ENCODE results near the gene ESYT3.
"Not testable (repeated sequence)": the region's sequence is repeated elsewhere in the genome, so short reads cannot be mapped to it uniquely, and the experiment has no call there.

The ESYT3 gene

GRCh38 chr3:138416236-138416635 lies 18.2 kb upstream of the ESYT3 start:
- H3K27me3 ChIP-seq (ENCODE audit: control insufficient read depth in 1 of 2, insufficient read depth in 2 of 2, low read length in 2 of 2); H3K4me1 ChIP-seq (ENCODE audit: insufficient read depth, low read length); H3K27ac ChIP-seq (ENCODE audit: low read depth, low read length); H3K9ac ChIP-seq (ENCODE audit: low read length); H3K36me3 ChIP-seq (ENCODE audit: insufficient read depth, low read length); H3K4me3 ChIP-seq (ENCODE audit: low read depth in 1 of 2, low read length in 2 of 2); H3K9me3 ChIP-seq (ENCODE audit: low read length): not testable (repeated sequence)

GRCh38 chr3:138417559-138417982 lies 16.8 kb upstream of the ESYT3 start:
- H3K9ac ChIP-seq (ENCODE audit: low read length) = no peak overlapping the region

GRCh38 chr3:138418601-138419206 lies 15.7 kb upstream of the ESYT3 start:
- H3K9me3 ChIP-seq (ENCODE audit: low read length) = no peaks in the 10 kb centered on the region
- no peak overlapping the region for H3K9ac ChIP-seq (ENCODE audit: low read length)
- no peaks in the 10 kb centered on the region for H3K27me3 ChIP-seq (ENCODE audit: control insufficient read depth in 1 of 2, insufficient read depth in 2 of 2, low read length in 2 of 2)
- no peaks in the 10 kb centered on the region for H3K36me3 ChIP-seq (ENCODE audit: insufficient read depth, low read length)
- peaks cover 8% of the 10 kb centered on the region for H3K4me1 ChIP-seq (ENCODE audit: insufficient read depth, low read length)
- H3K4me3 ChIP-seq (ENCODE audit: low read depth in 1 of 2, low read length in 2 of 2) = no peak overlapping the region
- H3K27ac ChIP-seq (ENCODE audit: low read depth, low read length) = no peak overlapping the region

More at GRCh38 chr3:138417559-138417982, 16.8 kb upstream of the ESYT3 start:
- H3K36me3 ChIP-seq (ENCODE audit: insufficient read depth, low read length) = no peaks in the 10 kb centered on the region
- no peaks in the 10 kb centered on the region for H3K9me3 ChIP-seq (ENCODE audit: low read length)
- H3K4me3 ChIP-seq (ENCODE audit: low read depth in 1 of 2, low read length in 2 of 2) = no peak overlapping the region
- H3K27me3 ChIP-seq (ENCODE audit: control insufficient read depth in 1 of 2, insufficient read depth in 2 of 2, low read length in 2 of 2) = no peaks in the 10 kb centered on the region
- peaks cover 8% of the 10 kb centered on the region for H3K4me1 ChIP-seq (ENCODE audit: insufficient read depth, low read length)
- no peak overlapping the region for H3K27ac ChIP-seq (ENCODE audit: low read depth, low read length)

- H3K36me3 ChIP-seq (ENCODE audit: insufficient read depth, low read length) = no peaks in the 10 kb centered on the region
- H3K4me3 ChIP-seq (ENCODE audit: low read depth in 1 of 2, low read length in 2 of 2) = no peak overlapping the region
Observed at GRCh38 chr3:138423316-138423715, 11.1 kb upstream of the ESYT3 start.

GRCh38 chr3:138424323-138424722 lies 10.1 kb upstream of the ESYT3 start:
- no peaks in the 10 kb centered on the region for H3K27me3 ChIP-seq (ENCODE audit: control insufficient read depth in 1 of 2, insufficient read depth in 2 of 2, low read length in 2 of 2)
- H3K4me3 ChIP-seq (ENCODE audit: low read depth in 1 of 2, low read length in 2 of 2) = no peak overlapping the region
- H3K4me1 ChIP-seq (ENCODE audit: insufficient read depth, low read length) = no peaks in the 10 kb centered on the region
- no peak overlapping the region for H3K27ac ChIP-seq (ENCODE audit: low read depth, low read length)
- no peak overlapping the region for H3K9ac ChIP-seq (ENCODE audit: low read length)
- H3K9me3 ChIP-seq (ENCODE audit: low read length) = no peaks in the 10 kb centered on the region
- H3K36me3 ChIP-seq (ENCODE audit: insufficient read depth, low read length) = no peaks in the 10 kb centered on the region

More at GRCh38 chr3:138423316-138423715, 11.1 kb upstream of the ESYT3 start:
- Histone ChIP-seq H3K9me3 (ENCODE audit: low read length) (no peaks in the 10 kb centered on the region), H3K4me1 (ENCODE audit: insufficient read depth, low read length) (no peaks in the 10 kb centered on the region), H3K27ac (ENCODE audit: low read depth, low read length) (no peak overlapping the region), H3K9ac (ENCODE audit: low read length) (no peak overlapping the region), H3K27me3 (ENCODE audit: control insufficient read depth in 1 of 2, insufficient read depth in 2 of 2, low read length in 2 of 2) (no peaks in the 10 kb centered on the region)

- Histone ChIP-seq H3K4me1 (ENCODE audit: insufficient read depth, low read length) (no peaks in the 10 kb centered on the region), H3K36me3 (ENCODE audit: insufficient read depth, low read length) (no peaks in the 10 kb centered on the region), H3K4me3 (ENCODE audit: low read depth in 1 of 2, low read length in 2 of 2) (no peak overlapping the region), H3K27ac (ENCODE audit: low read depth, low read length) (no peak overlapping the region), H3K9me3 (ENCODE audit: low read length) (no peaks in the 10 kb centered on the region), H3K27me3 (ENCODE audit: control insufficient read depth in 1 of 2, insufficient read depth in 2 of 2, low read length in 2 of 2) (no peaks in the 10 kb centered on the region), H3K9ac (ENCODE audit: low read length) (no peak overlapping the region)
Observed at GRCh38 chr3:138426211-138426610, 8.2 kb upstream of the ESYT3 start.

- not testable (repeated sequence) for H3K36me3 ChIP-seq (ENCODE audit: insufficient read depth, low read length); H3K9me3 ChIP-seq (ENCODE audit: low read length); H3K4me3 ChIP-seq (ENCODE audit: low read depth in 1 of 2, low read length in 2 of 2); H3K9ac ChIP-seq (ENCODE audit: low read length); H3K27me3 ChIP-seq (ENCODE audit: control insufficient read depth in 1 of 2, insufficient read depth in 2 of 2, low read length in 2 of 2); H3K4me1 ChIP-seq (ENCODE audit: insufficient read depth, low read length); H3K27ac ChIP-seq (ENCODE audit: low read depth, low read length)
Observed at GRCh38 chr3:138426754-138427153, 7.7 kb upstream of the ESYT3 start.

GRCh38 chr3:138429665-138430064 lies 4.8 kb upstream of the ESYT3 start:
- Histone ChIP-seq H3K36me3 (ENCODE audit: insufficient read depth, low read length) (no peaks in the 10 kb centered on the region), H3K27me3 (ENCODE audit: control insufficient read depth in 1 of 2, insufficient read depth in 2 of 2, low read length in 2 of 2) (peaks cover 0 to 2% of the 10 kb centered on the region in 2 donors), H3K4me3 (ENCODE audit: low read depth in 1 of 2, low read length in 2 of 2) (no peak overlapping the region), H3K9ac (ENCODE audit: low read length) (no peak overlapping the region), H3K27ac (ENCODE audit: low read depth, low read length) (no peak overlapping the region), H3K9me3 (ENCODE audit: low read length) (no peaks in the 10 kb centered on the region), H3K4me1 (ENCODE audit: insufficient read depth, low read length) (peaks cover 5% of the 10 kb centered on the region)

GRCh38 chr3:138432576-138433240 lies 1.7 kb upstream of the ESYT3 start:
- Histone ChIP-seq H3K4me1 (ENCODE audit: insufficient read depth, low read length) (peaks cover 5% of the 10 kb centered on the region), H3K36me3 (ENCODE audit: insufficient read depth, low read length) (no peaks in the 10 kb centered on the region), H3K9ac (ENCODE audit: low read length) (no peak overlapping the region), H3K27me3 (ENCODE audit: control insufficient read depth in 1 of 2, insufficient read depth in 2 of 2, low read length in 2 of 2) (peaks cover 0 to 7% of the 10 kb centered on the region in 2 donors), H3K4me3 (ENCODE audit: low read depth in 1 of 2, low read length in 2 of 2) (no peak overlapping the region), H3K9me3 (ENCODE audit: low read length) (no peaks in the 10 kb centered on the region), H3K27ac (ENCODE audit: low read depth, low read length) (no peak overlapping the region)

- Histone ChIP-seq H3K36me3 (ENCODE audit: insufficient read depth, low read length) (no peaks in the 10 kb centered on the region), H3K9me3 (ENCODE audit: low read length) (no peaks in the 10 kb centered on the region), H3K4me3 (ENCODE audit: low read depth in 1 of 2, low read length in 2 of 2) (peak overlapping the region in 1 of 2 donors; percentile 84), H3K27me3 (ENCODE audit: control insufficient read depth in 1 of 2, insufficient read depth in 2 of 2, low read length in 2 of 2) (peaks cover 0 to 7% of the 10 kb centered on the region in 2 donors), H3K4me1 (ENCODE audit: insufficient read depth, low read length) (peaks cover 5% of the 10 kb centered on the region), H3K9ac (ENCODE audit: low read length) (no peak overlapping the region), H3K27ac (ENCODE audit: low read depth, low read length) (no peak overlapping the region)
Observed at GRCh38 chr3:138433892-138434275, 532 bp upstream of the ESYT3 start.

- Histone ChIP-seq H3K27me3 (ENCODE audit: control insufficient read depth in 1 of 2, insufficient read depth in 2 of 2, low read length in 2 of 2) (peaks cover 0 to 7% of the 10 kb centered on the region in 2 donors), H3K4me3 (ENCODE audit: low read depth in 1 of 2, low read length in 2 of 2) (peak overlapping the region; percentile 68 to 84), H3K4me1 (ENCODE audit: insufficient read depth, low read length) (peaks cover 10% of the 10 kb centered on the region), H3K27ac (ENCODE audit: low read depth, low read length) (no peak overlapping the region), H3K9me3 (ENCODE audit: low read length) (no peaks in the 10 kb centered on the region), H3K9ac (ENCODE audit: low read length) (peak overlapping the region; percentile 49), H3K36me3 (ENCODE audit: insufficient read depth, low read length) (no peaks in the 10 kb centered on the region)
Observed at GRCh38 chr3:138434875-138435772, 708 bp downstream of the ESYT3 start.

Measured in muscle layer of colon (tissue), 2 donors.